Liver (tissue), 3 donors: ENCODE measurements around the gene SLC12A7.

Source experiments
- CTCF ChIP-seq: fragments of 150-350 bp; IDR thresholded peaks from 2 replicates; pipeline ENCODE4 v1.5.1; 2017; ENCODE audit warnings: improper control_type of control experiment, low read depth, low read length; ENCODE audit not compliant: missing input control
- EGR1 ChIP-seq, 2 donors: IDR thresholded peaks; 2 replicates each; pipeline ENCODE4 v1.6.1; 2016 to 2018; ENCODE audit warnings: antibody characterized with exemption in 2 of 2, low read depth in 2 of 2
- FOXA1 ChIP-seq: IDR thresholded peaks from 2 replicates; pipeline ENCODE4 v1.6.1; 2016; ENCODE audit warnings: antibody characterized with exemption
- GABPA ChIP-seq, 2 donors: IDR thresholded peaks in 1 of 2; conservative IDR thresholded peaks in 1 of 2; 2 replicates each; pipeline ENCODE4 v1.6.1; 2016; ENCODE audit warnings: antibody characterized with exemption in 2 of 2, mild to moderate bottlenecking in 1 of 2, moderate library complexity in 1 of 2
- RAD21 ChIP-seq, 2 donors: IDR thresholded peaks; 2 replicates each; pipeline ENCODE4 v1.6.1; 2016; ENCODE audit warnings: antibody characterized with exemption in 2 of 2, mild to moderate bottlenecking in 2 of 2
- REST ChIP-seq: IDR thresholded peaks from 2 replicates; pipeline ENCODE4 v1.6.1; 2016; ENCODE audit warnings: antibody characterized with exemption, mild to moderate bottlenecking
- TAF1 ChIP-seq: conservative IDR thresholded peaks from 2 replicates; pipeline ENCODE4 v1.6.1; 2016; ENCODE audit warnings: antibody characterized with exemption, mild to moderate bottlenecking
- YY1 ChIP-seq: IDR thresholded peaks from 2 replicates; pipeline ENCODE4 v1.6.1; 2016; ENCODE audit warnings: antibody characterized with exemption, mild to moderate bottlenecking
- TF ChIP-seq, protein P1 (sequence below): IDR thresholded peaks from 2 replicates; pipeline ENCODE4 v1.6.1; 2016; ENCODE audit warnings: antibody characterized with exemption
- TF ChIP-seq, protein P2 (sequence below): IDR thresholded peaks from 2 replicates; pipeline ENCODE4 v1.6.1; 2016; ENCODE audit warnings: antibody characterized with exemption
- donor health status: healthy.
- donor health status: healthy.

- TF ChIP-seq, protein P1, sequence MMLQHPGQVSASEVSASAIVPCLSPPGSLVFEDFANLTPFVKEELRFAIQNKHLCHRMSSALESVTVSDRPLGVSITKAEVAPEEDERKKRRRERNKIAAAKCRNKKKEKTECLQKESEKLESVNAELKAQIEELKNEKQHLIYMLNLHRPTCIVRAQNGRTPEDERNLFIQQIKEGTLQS: no peak
- TF ChIP-seq CTCF: no peak
- TF ChIP-seq GABPA (IDR thresholded peaks at IDR 0.05 in 1 of 2, conservative IDR thresholded peaks at IDR 0.05 in 1 of 2): no peak
- TF ChIP-seq TAF1: no peak
- TF ChIP-seq EGR1 (IDR thresholded peaks at IDR 0.05; ENCODE audit: low read depth in 2 of 2): no peak
- TF ChIP-seq, protein P2, sequence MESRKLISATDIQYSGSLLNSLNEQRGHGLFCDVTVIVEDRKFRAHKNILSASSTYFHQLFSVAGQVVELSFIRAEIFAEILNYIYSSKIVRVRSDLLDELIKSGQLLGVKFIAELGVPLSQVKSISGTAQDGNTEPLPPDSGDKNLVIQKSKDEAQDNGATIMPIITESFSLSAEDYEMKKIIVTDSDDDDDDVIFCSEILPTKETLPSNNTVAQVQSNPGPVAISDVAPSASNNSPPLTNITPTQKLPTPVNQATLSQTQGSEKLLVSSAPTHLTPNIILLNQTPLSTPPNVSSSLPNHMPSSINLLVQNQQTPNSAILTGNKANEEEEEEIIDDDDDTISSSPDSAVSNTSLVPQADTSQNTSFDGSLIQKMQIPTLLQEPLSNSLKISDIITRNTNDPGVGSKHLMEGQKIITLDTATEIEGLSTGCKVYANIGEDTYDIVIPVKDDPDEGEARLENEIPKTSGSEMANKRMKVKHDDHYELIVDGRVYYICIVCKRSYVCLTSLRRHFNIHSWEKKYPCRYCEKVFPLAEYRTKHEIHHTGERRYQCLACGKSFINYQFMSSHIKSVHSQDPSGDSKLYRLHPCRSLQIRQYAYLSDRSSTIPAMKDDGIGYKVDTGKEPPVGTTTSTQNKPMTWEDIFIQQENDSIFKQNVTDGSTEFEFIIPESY: no peak
- no peak for TF ChIP-seq RAD21 (IDR thresholded peaks at IDR 0.05)
- TF ChIP-seq YY1: no peak
- TF ChIP-seq FOXA1: no peak
- no peak for TF ChIP-seq REST
Measured at GRCh38 chr5:1124205-1125029, 12.6 kb upstream of the SLC12A7 start.
